Measurements from ENCODE around the gene NFIA. TPM values are rescaled to one million over a fixed set of nuclear protein-coding genes. Genes with fewer than 3 reads are reported as not detected.

The NFIA gene
- total and polyA plus RNA-seq, 9 of the 15 experiments (the other 6 are each of a cell fraction or from before 2014, with no cell fraction given), result 5.3 to 24.9 (median 9.8) TPM

- TF ChIP-seq ZBTB40 (IDR thresholded peaks at IDR 0.05), result no peak
- no peak for TF ChIP-seq ZBTB40 (CRISPR knock-in tag; IDR thresholded peaks at IDR 0.05)
- TF ChIP-seq HOMEZ (CRISPR knock-in tag; IDR thresholded peaks at IDR 0.05), result no peak
- no peak for TF ChIP-seq CBFB (CRISPR knock-in tag; IDR thresholded peaks at IDR 0.05)
- no peak for TF ChIP-seq MCM2 (IDR thresholded peaks at IDR 0.05; ENCODE audit: low read depth)
- TF ChIP-seq ZNF764 (CRISPR knock-in tag; IDR thresholded peaks at IDR 0.05; ENCODE audit: low read depth), result no peak
- no peak for TF ChIP-seq ZNF518B (CRISPR knock-in tag; IDR thresholded peaks at IDR 0.05)
- no peak for TF ChIP-seq KAT2B (IDR thresholded peaks at IDR 0.05; ENCODE audit: low read depth, low read length)
- TF ChIP-seq EZH2 (IDR thresholded peaks at IDR 0.05; ENCODE audit: borderline replicate concordance, low read depth, low read length), result no peak
- no peak for TF ChIP-seq TAF15 (IDR thresholded peaks at IDR 0.05; ENCODE audit: low read depth, low read length)
- TF ChIP-seq NFRKB (IDR thresholded peaks at IDR 0.05; ENCODE audit: low read depth), result peak; percentile 23; the same call in 1 of the 2 replicates
- no peak for TF ChIP-seq ESRRB (CRISPR knock-in tag; IDR thresholded peaks at IDR 0.05; ENCODE audit: borderline replicate concordance)
- TF ChIP-seq HEY1 (CRISPR knock-in tag; IDR thresholded peaks at IDR 0.05; ENCODE audit: borderline replicate concordance), result no peak
- no peak for TF ChIP-seq MAFG (tag; conservative IDR thresholded peaks at IDR 0.05)
Observed at GRCh38 chr1:61083807-61084440, 1.6 kb downstream of the NFIA start (continued).
